Large intestine (tissue), 3 donors: ENCODE measurements around the gene CLCNKB. TPM values are rescaled to one million over a fixed set of nuclear protein-coding genes. Genes with fewer than 3 reads are reported as not detected.

Source experiments
- DNase-seq, 2 donors: peaks; one replicate each; pipeline versions ENCODE4 v3.0.0 to v3.0.0-alpha.2; 2013
- H3K27ac ChIP-seq: one replicate; pipeline ENCODE4 v1.5.1; 2013; ENCODE audit warnings: low read length
- H3K27me3 ChIP-seq: 2 replicates; pipeline ENCODE4 v1.6.1; 2013; ENCODE audit warnings: low read length; ENCODE audit not compliant: control insufficient read depth, insufficient read depth
- H3K36me3 ChIP-seq: 2 replicates; pipeline ENCODE4 v1.6.1; 2013; ENCODE audit warnings: low read length; ENCODE audit not compliant: control insufficient read depth, insufficient read depth
- H3K4me1 ChIP-seq: one replicate; pipeline ENCODE4 v1.6.1; 2013; ENCODE audit warnings: low read length; ENCODE audit not compliant: control insufficient read depth, insufficient read depth
- H3K4me3 ChIP-seq: one replicate; pipeline ENCODE4 v1.5.1; 2013; ENCODE audit warnings: low read length
- H3K9me3 ChIP-seq: one replicate; pipeline ENCODE4 v1.6.1; 2013; ENCODE audit warnings: mild to moderate bottlenecking, low read depth, low read length, moderate library complexity; ENCODE audit not compliant: control insufficient read depth
- WGBS: methylation state at CpG from one replicate; pipeline ENCODE4 v1.1.5; 2013; ENCODE audit warnings: low lambda C conversion rate; ENCODE audit not compliant: insufficient coverage; 5-methylcytosine and 5-hydroxymethylcytosine counted together
- polyA plus RNA-seq: library from polyadenylated mRNA; unstranded; fragments of 120-200 nt; gene quantifications from one replicate; pipeline ENCODE4 v1.2.1, GENCODE V29; 2013

Gene CLCNKB
- polyA plus RNA-seq, 1 donor: 0.42 TPM

GRCh38 chr1:16067127-16067768 is 23.7 kb downstream of the CLCNKB start:
- H3K27me3 ChIP-seq: no peaks in the 10 kb centered on the region
- H3K4me1 ChIP-seq: peaks cover 38% of the 10 kb centered on the region
- peak overlapping the region; percentile 67 for H3K27ac ChIP-seq
- H3K36me3 ChIP-seq: no peaks in the 10 kb centered on the region
- DNase-seq: peak; percentile 96 to 99
- no peaks in the 10 kb centered on the region for H3K9me3 ChIP-seq
- WGBS: no CpG with 5 or more reads among the region's 6 CpGs
- H3K4me3 ChIP-seq: no peak overlapping the region

GRCh38 chr1:16067933-16068332 is 24.4 kb downstream of the CLCNKB start:
- DNase-seq: no peak
- Histone ChIP-seq H3K9me3 (no peaks in the 10 kb centered on the region), H3K36me3 (no peaks in the 10 kb centered on the region), H3K4me3 (no peak overlapping the region), H3K27ac (peak overlapping the region; percentile 67), H3K4me1 (peaks cover 43% of the 10 kb centered on the region), H3K27me3 (peaks cover under 1% of the 10 kb centered on the region)
- no CpG with 5 or more reads among the region's 13 CpGs for WGBS

GRCh38 chr1:16068356-16069270 is 25.0 kb downstream of the CLCNKB start:
- no peak overlapping the region for H3K27ac ChIP-seq
- H3K4me1 ChIP-seq: peaks cover 45% of the 10 kb centered on the region
- no peaks in the 10 kb centered on the region for H3K36me3 ChIP-seq

GRCh38 chr1:16070640-16071355 is 27.2 kb downstream of the CLCNKB start:
- H3K27me3 ChIP-seq: peaks cover 2% of the 10 kb centered on the region
- no peak for DNase-seq
- H3K4me1 ChIP-seq: peaks cover 37% of the 10 kb centered on the region
- no peaks in the 10 kb centered on the region for H3K9me3 ChIP-seq
- H3K27ac ChIP-seq: no peak overlapping the region
- no peak overlapping the region for H3K4me3 ChIP-seq
- H3K36me3 ChIP-seq: no peaks in the 10 kb centered on the region
- WGBS: no CpG with 5 or more reads among the region's 9 CpGs

More at GRCh38 chr1:16068356-16069270, 25.0 kb downstream of the CLCNKB start:
- DNase-seq: no peak
- Histone ChIP-seq H3K27me3 (peaks cover 2% of the 10 kb centered on the region), H3K4me3 (no peak overlapping the region), H3K9me3 (no peaks in the 10 kb centered on the region)
- WGBS: no CpG with 5 or more reads among the region's 11 CpGs

- Histone ChIP-seq H3K27ac (no peak overlapping the region), H3K27me3 (peaks cover 2% of the 10 kb centered on the region), H3K4me3 (no peak overlapping the region), H3K36me3 (no peaks in the 10 kb centered on the region), H3K4me1 (peaks cover 29% of the 10 kb centered on the region), H3K9me3 (no peaks in the 10 kb centered on the region)
- no CpG with 5 or more reads among the region's 6 CpGs for WGBS
- DNase-seq: no peak
Observed at GRCh38 chr1:16071614-16072013, 28.0 kb downstream of the CLCNKB start.

- no peak for DNase-seq
Observed at GRCh38 chr1:16072095-16072494, 28.5 kb downstream of the CLCNKB start.

GRCh38 chr1:16072616-16073484 is 29.3 kb downstream of the CLCNKB start:
- Histone ChIP-seq H3K4me1 (peaks cover 18% of the 10 kb centered on the region), H3K4me3 (peak overlapping the region; percentile 42), H3K27me3 (peaks cover 2% of the 10 kb centered on the region), H3K9me3 (no peaks in the 10 kb centered on the region), H3K36me3 (no peaks in the 10 kb centered on the region), H3K27ac (no peak overlapping the region)
- WGBS: no CpG with 5 or more reads among the region's 49 CpGs
- peak; percentile 40 to 68 for DNase-seq

More at GRCh38 chr1:16072095-16072494, 28.5 kb downstream of the CLCNKB start:
- WGBS: no CpG with 5 or more reads among the region's 5 CpGs
- H3K27me3 ChIP-seq: peaks cover 2% of the 10 kb centered on the region
- no peak overlapping the region for H3K27ac ChIP-seq
- H3K4me3 ChIP-seq: no peak overlapping the region
- no peaks in the 10 kb centered on the region for H3K36me3 ChIP-seq
- H3K4me1 ChIP-seq: peaks cover 24% of the 10 kb centered on the region
- no peaks in the 10 kb centered on the region for H3K9me3 ChIP-seq

- H3K27ac ChIP-seq: no peak within 1 kb of the TSS
- no peaks in the 10 kb centered on the region for H3K9me3 ChIP-seq
- H3K36me3 ChIP-seq: no peaks in the 10 kb centered on the region
- H3K4me3 ChIP-seq: peak within 1 kb of the TSS; percentile 42
- H3K27me3 ChIP-seq: peaks cover 2% of the 10 kb centered on the region
- peak in 1 of 2 donors; percentile 62 for DNase-seq
- peaks cover 12% of the 10 kb centered on the region for H3K4me1 ChIP-seq
- WGBS: no CpG with 5 or more reads among the region's 54 CpGs
Observed at GRCh38 chr1:16073490-16074119, 30.0 kb downstream of the CLCNKB start, which contains the start of gene FAM131C. Gene FAM131C (minus strand): TSS chr1:16073651. CDS start chr1:16073442, 209 bp downstream.

GRCh38 chr1:16074217-16074616 is 30.6 kb downstream of the CLCNKB start:
- Histone ChIP-seq H3K27me3 (peaks cover 2% of the 10 kb centered on the region), H3K27ac (no peak overlapping the region)
- WGBS: 90% methylated on average over 2 of the region's 5 CpGs

More at GRCh38 chr1:16074217-16074616, 30.6 kb downstream of the CLCNKB start:
- H3K4me1 ChIP-seq: peaks cover 16% of the 10 kb centered on the region
- no peak overlapping the region for H3K4me3 ChIP-seq
- no peaks in the 10 kb centered on the region for H3K9me3 ChIP-seq
- DNase-seq: no peak
- no peaks in the 10 kb centered on the region for H3K36me3 ChIP-seq
